CD14-positive monocyte (primary cell): Measurements from ENCODE around the gene EDIL3. TPM values are rescaled to one million over a fixed set of nuclear protein-coding genes. Genes with fewer than 3 reads are reported as not detected.

Source experiments
- DNase-seq, 3 donors: peaks; one replicate each; pipeline ENCODE4 v3.0.0-alpha.2; 2011 to 2022
- H2AFZ ChIP-seq: 2 replicates; pipeline ENCODE4 v1.6.0; 2012; ENCODE audit warnings: mild to moderate bottlenecking, low read depth, low read length, inconsistent platforms; ENCODE audit not compliant: insufficient read depth, poor library complexity, severe bottlenecking
- H3K27ac ChIP-seq, 2 donors: 1 replicate in 1 of 2; 2 replicates in 1 of 2; pipeline ENCODE4 v1.5.1; 2012 to 2013; ENCODE audit warnings: low read length in 2 of 2, control low read depth in 1 of 2, inconsistent platforms in 1 of 2, low read depth in 1 of 2, mild to moderate bottlenecking in 1 of 2
- H3K27me3 ChIP-seq, 2 donors: one replicate each; pipeline versions ENCODE4 v1.6.0 to v1.6.1; 2011 to 2013; ENCODE audit warnings: low read length in 2 of 2; ENCODE audit not compliant: control insufficient read depth in 2 of 2, insufficient read depth in 2 of 2
- H3K36me3 ChIP-seq, 2 donors: replicated peaks in 1 of 2; 1 replicate in 1 of 2; 2 replicates in 1 of 2; pipeline versions ENCODE4 v1.5.1 to v1.6.1; 2012 to 2013; ENCODE audit warnings: low read length in 2 of 2, control low read depth in 1 of 2, inconsistent platforms in 1 of 2, mild to moderate bottlenecking in 1 of 2; ENCODE audit not compliant: insufficient read depth in 2 of 2, control insufficient read depth in 1 of 2
- H3K4me1 ChIP-seq, 2 donors: 1 replicate in 1 of 2; 2 replicates in 1 of 2; pipeline versions ENCODE4 v1.5.1 to v1.6.1; 2012 to 2013; ENCODE audit warnings: low read length in 2 of 2, control low read depth in 1 of 2, inconsistent platforms in 1 of 2, mild to moderate bottlenecking in 1 of 2, moderate library complexity in 1 of 2; ENCODE audit not compliant: insufficient read depth in 2 of 2, control insufficient read depth in 1 of 2
- H3K4me2 ChIP-seq: replicated peaks from 2 replicates; pipeline ENCODE3; 2012; ENCODE audit warnings: low read length, moderate library complexity, mild to moderate bottlenecking; ENCODE audit not compliant: poor library complexity, severe bottlenecking; ENCODE audit errors: extremely low read depth
- H3K4me3 ChIP-seq, 3 experiments: fragments of 200-600 bp in 1 of 3; sonication (generic) in 1 of 3; replicated peaks in 1 of 3; 1 replicate in 2 of 3; 2 replicates in 1 of 3; pipeline ENCODE4 v1.5.1; 2011 to 2013; ENCODE audit warnings: low read length in 3 of 3, mild to moderate bottlenecking in 3 of 3, control low read depth in 2 of 3, low read depth in 2 of 3, inconsistent platforms in 1 of 3, moderate library complexity in 1 of 3
- H3K79me2 ChIP-seq: 2 replicates; pipeline ENCODE4 v1.6.0; 2012; ENCODE audit warnings: mild to moderate bottlenecking, control low read depth, inconsistent platforms, low read length, moderate library complexity; ENCODE audit not compliant: insufficient read depth
- H3K9ac ChIP-seq: 2 replicates; pipeline ENCODE4 v1.6.0; 2017; ENCODE audit warnings: low read length, mild to moderate bottlenecking; ENCODE audit not compliant: insufficient read depth, poor library complexity, severe bottlenecking
- H3K9me3 ChIP-seq, 2 donors: replicated peaks in 1 of 2; 1 replicate in 1 of 2; 2 replicates in 1 of 2; pipeline versions ENCODE4 v1.5.1 to v1.6.1; 2012 to 2013; ENCODE audit warnings: low read length in 2 of 2, control low read depth in 1 of 2; ENCODE audit not compliant: control insufficient read depth in 1 of 2, insufficient read depth in 1 of 2
- H4K20me1 ChIP-seq: 2 replicates; pipeline ENCODE4 v1.6.0; 2012; ENCODE audit warnings: mild to moderate bottlenecking, low read length, control low read depth, moderate library complexity; ENCODE audit not compliant: insufficient read depth
- H3K27ac Mint-ChIP-seq, 7 donors: one replicate each; pipeline ENCODE4 v1.8.0; 2020; ENCODE audit warnings: mild to moderate bottlenecking in 7 of 7, mixed read lengths in 7 of 7, moderate library complexity in 6 of 7, inconsistent platforms in 2 of 7
- H3K27me3 Mint-ChIP-seq, 3 donors: one replicate each; pipeline ENCODE4 v1.8.0; 2021 to 2022; ENCODE audit warnings: low read depth in 3 of 3, mild to moderate bottlenecking in 3 of 3, mixed read lengths in 3 of 3, moderate library complexity in 3 of 3, inconsistent platforms in 1 of 3
- H3K36me3 Mint-ChIP-seq, 2 donors: one replicate each; pipeline ENCODE4 v1.8.0; 2020; ENCODE audit warnings: mixed read lengths in 2 of 2, inconsistent platforms in 1 of 2, mild to moderate bottlenecking in 1 of 2
- H3K4me1 Mint-ChIP-seq: one replicate; pipeline ENCODE4 v1.8.0; 2020; ENCODE audit warnings: mild to moderate bottlenecking, mixed read lengths
- H3K4me3 Mint-ChIP-seq, 2 donors: one replicate each; pipeline ENCODE4 v1.8.0; 2020; ENCODE audit warnings: mild to moderate bottlenecking in 2 of 2, mixed read lengths in 2 of 2, moderate library complexity in 1 of 2
- H3K9me3 Mint-ChIP-seq, 7 donors: one replicate each; pipeline ENCODE4 v1.8.0; 2020 to 2022; ENCODE audit warnings: mixed read lengths in 7 of 7, mild to moderate bottlenecking in 6 of 7, moderate library complexity in 6 of 7, inconsistent platforms in 2 of 7
- CTCF ChIP-seq: fragments of 200-600 bp; IDR thresholded peaks from one replicate; pipeline ENCODE4 v1.8.0; 2022; ENCODE audit warnings: antibody characterized with exemption, mild to moderate bottlenecking
- WGBS: methylation state at CpG from one replicate; pipeline ENCODE4 v1.1.5; 2013; ENCODE audit warnings: missing lambda C conversion rate; ENCODE audit not compliant: insufficient coverage; 5-methylcytosine and 5-hydroxymethylcytosine counted together
- intact Hi-C, 2 donors: fragments of 100-400 bp; cut with micrococcal nuclease; formaldehyde crosslinking; loops; one replicate each; pipeline versions ENCODE4 v1.15.0 to v1.15.1; 2023
- polyA plus RNA-seq, 3 donors: library from polyadenylated mRNA; depleted of rRNA in 1 of 3; unstranded in 2 of 3; stranded (reverse) in 1 of 3; fragments of 300-500 nt in 2 of 3; fragments of >200 nt in 1 of 3; fragmentation: Illumina TruSeq in 2 of 3; gene quantifications; 1 replicate in 2 of 3; 2 replicates in 1 of 3; pipeline ENCODE4 v1.2.3, GENCODE V29; 2012 to 2021

The EDIL3 gene
- polyA plus RNA-seq, 3 donors, result 0.09 TPM; not detected in 2

DNA sequence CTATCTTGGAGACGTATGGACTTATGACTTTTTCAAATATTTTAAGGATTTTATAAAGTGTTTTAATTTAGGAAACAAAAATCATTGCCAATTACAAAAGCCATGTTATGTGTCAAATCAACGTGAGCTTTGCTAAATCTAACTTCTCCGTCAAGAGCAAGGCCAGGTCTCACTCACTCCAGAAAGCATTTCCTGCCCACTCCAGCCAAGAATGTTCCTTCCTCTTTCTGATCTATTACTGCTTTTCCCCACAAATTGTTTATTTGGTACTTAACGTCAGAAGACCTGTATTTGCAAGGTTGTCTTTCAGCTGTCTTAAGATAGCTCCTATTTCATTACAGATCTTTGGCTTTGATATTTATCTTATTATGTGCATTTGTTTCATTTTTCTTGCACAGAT, 470.5 kb downstream of the EDIL3 start:
- no peaks in the 10 kb centered on the region for H4K20me1 ChIP-seq
- Mint-ChIP-seq H3K4me1 (peaks cover 11% of the 10 kb centered on the region), H3K36me3 (no peaks in the 10 kb centered on the region), H3K4me3 (no peak overlapping the region), H3K27ac (peak overlapping the region in 2 of 7 donors; percentile 15 to 51), H3K27me3 (peaks cover 0 to 2% (median 0%) of the 10 kb centered on the region in 3 donors), H3K9me3 (peaks cover 0 to 1% (median 0%) of the 10 kb centered on the region in 7 donors)
- H3K9me3 ChIP-seq, result no peaks in the 10 kb centered on the region
- no peak overlapping the region for H3K4me2 ChIP-seq
- H3K36me3 ChIP-seq, result no peaks in the 10 kb centered on the region
- TF ChIP-seq CTCF, result no peak
- no peak overlapping the region for H3K9ac ChIP-seq
- no peak overlapping the region for H2AFZ ChIP-seq
- H3K4me1 ChIP-seq, result peaks cover 7 to 11% of the 10 kb centered on the region in 2 donors
- no peak overlapping the region for H3K4me3 ChIP-seq
- no peaks in the 10 kb centered on the region for H3K79me2 ChIP-seq
- no peak overlapping the region for H3K27ac ChIP-seq
- DNase-seq, result peak in 2 of 3 donors; percentile 2 to 16
- no peaks in the 10 kb centered on the region for H3K27me3 ChIP-seq
- WGBS, result 4% methylated on average over 2 of the region's 4 CpGs
- intact Hi-C loops, result no loop called here

GRCh38 chr5:83913593-83913992, 471.1 kb downstream of the EDIL3 start:
- intact Hi-C loops, result no loop called here
- no peaks in the 10 kb centered on the region for H3K79me2 ChIP-seq
- no peak overlapping the region for H2AFZ ChIP-seq
- H3K4me1 Mint-ChIP-seq, result peaks cover 10% of the 10 kb centered on the region
- peaks cover 0 to 1% (median 0%) of the 10 kb centered on the region in 7 donors for H3K9me3 Mint-ChIP-seq
- H3K27me3 Mint-ChIP-seq, result peaks cover 0 to 2% (median 0%) of the 10 kb centered on the region in 3 donors
- no CpG with 5 or more reads among the region's 1 CpG for WGBS
- H3K36me3 ChIP-seq, result no peaks in the 10 kb centered on the region
- H3K4me2 ChIP-seq, result no peak overlapping the region
- no peak for TF ChIP-seq CTCF
- H3K9ac ChIP-seq, result no peak overlapping the region
- H3K36me3 Mint-ChIP-seq, result no peaks in the 10 kb centered on the region
- H3K4me3 Mint-ChIP-seq, result no peak overlapping the region
- no peak overlapping the region for H3K4me3 ChIP-seq
- no peak overlapping the region for H3K27ac Mint-ChIP-seq
- H3K27ac ChIP-seq, result no peak overlapping the region
- no peaks in the 10 kb centered on the region for H3K27me3 ChIP-seq
- peaks cover 7 to 11% of the 10 kb centered on the region in 2 donors for H3K4me1 ChIP-seq
- H4K20me1 ChIP-seq, result no peaks in the 10 kb centered on the region
- no peaks in the 10 kb centered on the region for H3K9me3 ChIP-seq
- no peak for DNase-seq
